ENCODE results near the gene ADARB2. TPM values are rescaled to one million over a fixed set of nuclear protein-coding genes. Genes with fewer than 3 reads are reported as not detected.

Gene ADARB2
- total and polyA plus RNA-seq, 4 donors = 0.55 to 0.70 (median 0.59) TPM; not detected in 1

DNA sequence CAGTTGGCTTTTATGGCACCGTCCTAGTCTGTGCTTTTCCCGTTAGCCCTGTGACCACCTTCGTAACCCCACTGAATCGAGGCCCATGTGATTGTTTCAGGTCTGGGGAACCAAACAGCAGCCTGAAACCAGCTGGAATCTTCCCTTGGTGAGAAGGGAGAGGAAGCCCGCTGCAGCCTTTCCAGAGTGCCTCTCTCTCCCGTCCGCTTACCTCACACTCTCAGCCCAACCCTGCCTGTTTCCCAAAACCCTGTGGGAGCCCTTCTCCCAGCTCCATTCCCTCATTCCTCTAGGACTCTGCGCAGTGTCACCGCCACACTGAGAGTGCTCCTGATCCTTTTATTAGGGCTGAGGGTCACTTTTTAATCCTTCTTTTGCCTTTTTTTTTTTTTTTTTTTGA lies 541.5 kb downstream of the ADARB2 start:
- no peaks in the 10 kb centered on the region for H3K4me1 ChIP-seq (ENCODE audit: control insufficient read depth in 4 of 4, insufficient read depth in 4 of 4, low read length in 3 of 4)
- no peak overlapping the region for H3K4me3 ChIP-seq (ENCODE audit: low read depth in 1 of 3, low read length in 3 of 3)
- 80% methylated on average over 9 of the region's 9 CpGs for WGBS
- no peak overlapping the region for H3K9ac ChIP-seq (ENCODE audit: low read depth in 1 of 2, low read length in 2 of 2)
- no peaks in the 10 kb centered on the region for H3K9me3 ChIP-seq (ENCODE audit: control insufficient read depth in 4 of 4, low read length in 3 of 4)
- TF ChIP-seq YY1 (IDR thresholded peaks at IDR 0.05) = no peak
- no peak for TF ChIP-seq MAX (IDR thresholded peaks at IDR 0.05)
- no peak for TF ChIP-seq EGR1 (IDR thresholded peaks at IDR 0.05; ENCODE audit: low read depth in 2 of 2)
- TF ChIP-seq, protein P1, sequence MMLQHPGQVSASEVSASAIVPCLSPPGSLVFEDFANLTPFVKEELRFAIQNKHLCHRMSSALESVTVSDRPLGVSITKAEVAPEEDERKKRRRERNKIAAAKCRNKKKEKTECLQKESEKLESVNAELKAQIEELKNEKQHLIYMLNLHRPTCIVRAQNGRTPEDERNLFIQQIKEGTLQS (IDR thresholded peaks at IDR 0.05) = no peak
- no peak for TF ChIP-seq TAF1 (conservative IDR thresholded peaks at IDR 0.05)
- no peak for TF ChIP-seq FOXA2 (IDR thresholded peaks at IDR 0.05)
- TF ChIP-seq RXRA (IDR thresholded peaks at IDR 0.05) = no peak
- TF ChIP-seq HNF4G (IDR thresholded peaks at IDR 0.05) = no peak
- TF ChIP-seq ZBTB33 (IDR thresholded peaks at IDR 0.05) = no peak
- no peak for TF ChIP-seq CTCF (IDR thresholded peaks at IDR 0.05; ENCODE audit: low read depth, low read length, missing input control)
- TF ChIP-seq NR2F2 (IDR thresholded peaks at IDR 0.05) = no peak
- TF ChIP-seq FOXA1 (IDR thresholded peaks at IDR 0.05) = no peak
- no peak for TF ChIP-seq HNF4A (conservative IDR thresholded peaks at IDR 0.05)
- H3K27ac ChIP-seq (ENCODE audit: low read depth in 1 of 2, low read length in 2 of 2) = no peak overlapping the region
- no peaks in the 10 kb centered on the region for H3K36me3 ChIP-seq (ENCODE audit: control insufficient read depth in 4 of 4, insufficient read depth in 3 of 4, low read depth in 1 of 4, low read length in 3 of 4)
- H3K27me3 ChIP-seq (ENCODE audit: control insufficient read depth in 4 of 4, insufficient read depth in 4 of 4, low read length in 3 of 4) = peaks cover 0 to 3% (median 0%) of the 10 kb centered on the region in 4 donors
- DNase-seq (ENCODE audit: low spot score) = no peak

- no peak overlapping the region for H3K4me3 ChIP-seq (ENCODE audit: low read depth in 1 of 3, low read length in 3 of 3)
- H3K4me1 ChIP-seq (ENCODE audit: control insufficient read depth in 4 of 4, insufficient read depth in 4 of 4, low read length in 3 of 4) = no peaks in the 10 kb centered on the region
- H3K9ac ChIP-seq (ENCODE audit: low read depth in 1 of 2, low read length in 2 of 2) = no peak overlapping the region
- H3K27me3 ChIP-seq (ENCODE audit: control insufficient read depth in 4 of 4, insufficient read depth in 4 of 4, low read length in 3 of 4) = peaks cover 0 to 3% (median 0%) of the 10 kb centered on the region in 4 donors
- H3K9me3 ChIP-seq (ENCODE audit: control insufficient read depth in 4 of 4, low read length in 3 of 4) = no peaks in the 10 kb centered on the region
- H3K27ac ChIP-seq (ENCODE audit: low read depth in 1 of 2, low read length in 2 of 2) = no peak overlapping the region
- TF ChIP-seq JUND (IDR thresholded peaks at IDR 0.05) (no peak), RAD21 (IDR thresholded peaks at IDR 0.05) (no peak)
- 68% methylated on average over 7 of the region's 7 CpGs for WGBS
- H3K36me3 ChIP-seq (ENCODE audit: control insufficient read depth in 4 of 4, insufficient read depth in 3 of 4, low read depth in 1 of 4, low read length in 3 of 4) = no peaks in the 10 kb centered on the region
- DNase-seq (ENCODE audit: low spot score) = no peak
Measured at GRCh38 chr10:1194161-1194560, 543.2 kb downstream of the ADARB2 start.

DNA sequence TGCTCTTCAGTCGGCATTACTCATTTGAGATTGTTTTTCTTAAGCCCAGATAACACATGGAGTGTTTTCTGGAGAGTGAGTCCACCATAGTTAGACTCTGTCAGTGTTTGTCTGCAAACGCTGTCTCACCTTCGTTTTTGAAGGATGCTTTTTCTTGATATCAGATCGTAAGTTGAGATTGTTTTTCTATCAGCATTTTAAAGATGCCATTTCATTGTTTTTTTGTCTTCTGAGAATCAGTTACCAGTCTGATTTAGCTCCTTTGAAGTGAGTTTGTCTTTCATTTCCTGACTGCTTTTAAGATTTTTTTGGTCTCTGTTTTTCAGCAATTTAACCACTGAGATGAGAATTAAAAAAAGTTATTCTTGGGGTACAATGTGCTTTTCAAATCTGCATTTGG lies 543.8 kb downstream of the ADARB2 start:
- no peak overlapping the region for H3K4me3 ChIP-seq (ENCODE audit: low read depth in 1 of 3, low read length in 3 of 3)
- H3K27ac ChIP-seq (ENCODE audit: low read depth in 1 of 2, low read length in 2 of 2) = no peak overlapping the region
- no peak overlapping the region for H3K9ac ChIP-seq (ENCODE audit: low read depth in 1 of 2, low read length in 2 of 2)
- DNase-seq (ENCODE audit: low spot score) = no peak
- WGBS = 58% methylated on average over 4 of the region's 4 CpGs
- H3K27me3 ChIP-seq (ENCODE audit: control insufficient read depth in 4 of 4, insufficient read depth in 4 of 4, low read length in 3 of 4) = peaks cover 0 to 3% (median 0%) of the 10 kb centered on the region in 4 donors
- H3K36me3 ChIP-seq (ENCODE audit: control insufficient read depth in 4 of 4, insufficient read depth in 3 of 4, low read depth in 1 of 4, low read length in 3 of 4) = no peaks in the 10 kb centered on the region
- no peak for TF ChIP-seq SP1 (IDR thresholded peaks at IDR 0.05)
- TF ChIP-seq HNF4G (IDR thresholded peaks at IDR 0.05) = no peak
- TF ChIP-seq NR2F2 (IDR thresholded peaks at IDR 0.05) = no peak
- TF ChIP-seq ZBTB33 (IDR thresholded peaks at IDR 0.05) = no peak
- no peak for TF ChIP-seq EGR1 (IDR thresholded peaks at IDR 0.05; ENCODE audit: low read depth in 2 of 2)
- TF ChIP-seq GABPA (IDR thresholded peaks at IDR 0.05 in 1 of 2, conservative IDR thresholded peaks at IDR 0.05 in 1 of 2) = no peak
- no peak for TF ChIP-seq RAD21 (IDR thresholded peaks at IDR 0.05)
- TF ChIP-seq MAX (IDR thresholded peaks at IDR 0.05) = no peak
- no peak for TF ChIP-seq RXRA (IDR thresholded peaks at IDR 0.05)
- no peak for TF ChIP-seq HNF4A (conservative IDR thresholded peaks at IDR 0.05)
- no peak for TF ChIP-seq YY1 (IDR thresholded peaks at IDR 0.05)
- TF ChIP-seq FOXA2 (IDR thresholded peaks at IDR 0.05) = no peak
- no peak for TF ChIP-seq FOXA1 (IDR thresholded peaks at IDR 0.05)
- no peak for TF ChIP-seq TAF1 (conservative IDR thresholded peaks at IDR 0.05)
- no peaks in the 10 kb centered on the region for H3K9me3 ChIP-seq (ENCODE audit: control insufficient read depth in 4 of 4, low read length in 3 of 4)
- H3K4me1 ChIP-seq (ENCODE audit: control insufficient read depth in 4 of 4, insufficient read depth in 4 of 4, low read length in 3 of 4) = no peaks in the 10 kb centered on the region
